Neuron (in vitro differentiated cells): Measurements from ENCODE around the gene VAPA.

Source experiments
- H2AFZ ChIP-seq: one replicate; pipeline ENCODE4 v1.6.1; 2013; ENCODE audit warnings: low read depth, mild to moderate bottlenecking, inconsistent platforms, low read length, moderate library complexity
- H3K27me3 ChIP-seq: one replicate; pipeline ENCODE4 v1.6.1; 2013; ENCODE audit warnings: low read length; ENCODE audit not compliant: insufficient read depth
- H3K36me3 ChIP-seq: one replicate; pipeline ENCODE4 v1.6.1; 2013; ENCODE audit warnings: low read length; ENCODE audit not compliant: insufficient read depth
- H3K4me1 ChIP-seq: one replicate; pipeline ENCODE4 v1.6.1; 2013; ENCODE audit warnings: low read length; ENCODE audit not compliant: insufficient read depth
- H3K4me3 ChIP-seq: 2 replicates; pipeline ENCODE4 v1.5.1; 2013; ENCODE audit warnings: mild to moderate bottlenecking, low read length, moderate library complexity
- H3K9me3 ChIP-seq: one replicate; pipeline ENCODE4 v1.6.1; 2013; ENCODE audit warnings: low read length

Gene VAPA

GRCh38 chr18:9998330-9998729, 84.5 kb downstream of the VAPA start:
- Histone ChIP-seq H3K27me3 (no peaks in the 10 kb centered on the region), H3K9me3 (peaks cover 4% of the 10 kb centered on the region), H3K4me3 (no peak overlapping the region), H3K4me1 (peaks cover 8% of the 10 kb centered on the region), H3K36me3 (no peaks in the 10 kb centered on the region), H2AFZ (no peak overlapping the region)

- H3K4me3 ChIP-seq = no peak overlapping the region
- no peak overlapping the region for H2AFZ ChIP-seq
- H3K4me1 ChIP-seq = peaks cover 9% of the 10 kb centered on the region
- no peaks in the 10 kb centered on the region for H3K36me3 ChIP-seq
- H3K27me3 ChIP-seq = no peaks in the 10 kb centered on the region
- H3K9me3 ChIP-seq = peaks cover 4% of the 10 kb centered on the region
Measured at GRCh38 chr18:10002280-10002679, 88.5 kb downstream of the VAPA start.

- H3K4me3 ChIP-seq = no peak overlapping the region
- no peaks in the 10 kb centered on the region for H3K9me3 ChIP-seq
- peaks cover 9% of the 10 kb centered on the region for H3K4me1 ChIP-seq
- no peak overlapping the region for H2AFZ ChIP-seq
- no peaks in the 10 kb centered on the region for H3K36me3 ChIP-seq
- H3K27me3 ChIP-seq = no peaks in the 10 kb centered on the region
Measured at GRCh38 chr18:10003281-10003680, 89.5 kb downstream of the VAPA start.

- no peaks in the 10 kb centered on the region for H3K36me3 ChIP-seq
- H3K4me1 ChIP-seq = peaks cover 9% of the 10 kb centered on the region
- H3K27me3 ChIP-seq = no peaks in the 10 kb centered on the region
- H3K4me3 ChIP-seq = no peak overlapping the region
- H2AFZ ChIP-seq = no peak overlapping the region
- H3K9me3 ChIP-seq = no peaks in the 10 kb centered on the region
Measured at GRCh38 chr18:10003866-10004265, 90.0 kb downstream of the VAPA start.

GRCh38 chr18:10006311-10006893, 92.6 kb downstream of the VAPA start:
- Histone ChIP-seq H3K4me3 (no peak overlapping the region), H3K27me3 (no peaks in the 10 kb centered on the region), H3K9me3 (peaks cover under 1% of the 10 kb centered on the region), H3K4me1 (peaks cover 14% of the 10 kb centered on the region), H2AFZ (no peak overlapping the region), H3K36me3 (no peaks in the 10 kb centered on the region)

GRCh38 chr18:10008006-10008647, 94.3 kb downstream of the VAPA start:
- Histone ChIP-seq H3K4me1 (peaks cover 14% of the 10 kb centered on the region), H3K4me3 (no peak overlapping the region), H3K9me3 (peaks cover 2% of the 10 kb centered on the region), H3K27me3 (no peaks in the 10 kb centered on the region), H2AFZ (no peak overlapping the region), H3K36me3 (no peaks in the 10 kb centered on the region)
